ENCODE data around the gene PEX5L.
"Not testable (repeated sequence)": the region's sequence is repeated elsewhere in the genome, so short reads cannot be mapped to it uniquely, and the experiment has no call there.

Gene PEX5L

DNA sequence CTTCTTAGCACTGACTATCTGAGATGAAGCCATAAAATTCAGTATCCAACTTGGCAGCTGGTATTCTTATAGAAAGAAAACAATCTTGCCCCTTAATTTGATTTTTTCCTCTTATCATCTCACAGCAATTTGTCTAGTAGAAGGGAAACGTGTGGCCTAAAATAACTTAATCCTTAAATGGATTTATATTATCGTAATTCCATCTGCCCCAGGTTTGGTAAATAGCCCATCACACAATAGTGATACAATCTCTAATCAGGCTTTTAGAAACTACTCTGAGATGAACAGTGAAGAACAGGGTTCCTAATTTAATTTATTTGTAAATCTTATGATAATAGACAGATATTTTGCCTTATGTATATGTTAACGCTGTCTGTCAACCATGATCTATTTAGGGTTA lies 24.8 kb downstream of the PEX5L start:
- no peak for DNase-seq (ENCODE audit: low read depth in 2 of 2)

DNA sequence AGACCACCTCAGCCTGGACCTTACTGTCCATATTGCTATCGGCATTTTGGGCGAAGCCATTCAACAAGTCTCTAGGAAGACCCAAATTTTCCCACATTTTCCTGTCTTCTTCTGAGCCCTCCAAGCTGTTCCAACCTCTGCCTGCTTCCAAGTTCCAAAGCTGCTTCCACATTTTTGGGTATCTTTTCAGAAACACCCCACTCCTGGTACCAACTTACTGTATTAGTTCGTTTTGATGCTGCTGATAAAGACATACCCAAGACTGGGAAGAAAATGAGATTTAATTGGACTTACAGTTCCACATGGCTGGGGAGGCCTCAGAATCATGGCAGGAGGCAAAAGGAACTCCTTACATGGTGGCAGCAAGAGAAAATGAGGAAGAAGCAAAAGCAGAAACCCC lies 28.4 kb downstream of the PEX5L start:
- not testable (repeated sequence) for DNase-seq (ENCODE audit: low read depth in 2 of 2)

GRCh38 chr3:180004542-180004941 lies 32.2 kb downstream of the PEX5L start:
- DNase-seq (ENCODE audit: low read depth in 2 of 2) = no peak

DNA sequence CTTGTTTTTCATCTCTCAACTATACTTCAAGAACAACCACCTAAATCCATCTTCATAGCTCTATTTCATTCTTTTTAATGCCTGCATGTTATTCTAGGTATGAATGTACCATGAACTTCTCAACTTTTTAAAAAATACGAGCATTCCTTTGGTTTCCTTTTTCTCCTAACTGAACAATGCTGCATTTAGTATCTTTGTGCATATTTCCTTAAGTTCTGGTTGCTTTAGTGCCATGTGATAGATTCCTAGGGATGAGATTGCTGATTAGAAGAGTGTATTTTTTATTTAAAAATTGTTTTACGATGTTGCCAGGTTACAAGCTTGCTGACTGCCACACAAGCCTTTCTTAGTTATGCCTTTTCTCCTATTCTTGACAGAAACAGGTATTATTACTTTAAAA lies 34.7 kb downstream of the PEX5L start:
- DNase-seq (ENCODE audit: low read depth in 2 of 2) = no peak

DNA sequence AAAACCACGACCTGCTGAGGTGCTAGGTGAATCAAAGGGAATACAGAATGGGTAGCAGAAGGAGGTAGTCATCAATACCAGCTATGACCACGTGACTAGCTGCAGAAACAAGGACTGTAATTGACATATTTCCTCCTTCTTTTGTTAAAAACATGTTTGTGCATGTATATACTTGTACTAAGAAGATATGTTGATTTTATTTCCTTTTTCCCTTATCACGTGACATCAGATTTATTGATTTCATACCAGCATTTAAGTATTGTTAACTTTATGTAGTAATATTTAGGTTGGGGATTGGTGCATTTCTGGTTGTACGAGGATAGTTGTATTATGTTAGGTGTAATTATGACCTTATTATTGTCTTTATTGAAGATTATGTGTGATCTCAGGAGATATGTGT lies 36.2 kb downstream of the PEX5L start:
- DNase-seq (ENCODE audit: low read depth in 2 of 2) = no peak

GRCh38 chr3:179995406-179995805 lies 41.3 kb downstream of the PEX5L start:
- no peak for DNase-seq (ENCODE audit: low read depth in 2 of 2)

- DNase-seq (ENCODE audit: low read depth in 2 of 2) = no peak
Measured at GRCh38 chr3:179991883-179992282, 44.9 kb downstream of the PEX5L start.

- no peak for DNase-seq (ENCODE audit: low read depth in 2 of 2)
Measured at GRCh38 chr3:179991104-179991503, 45.6 kb downstream of the PEX5L start.

- no peak for DNase-seq (ENCODE audit: low read depth in 2 of 2)
Measured at GRCh38 chr3:179981646-179982045, 55.1 kb downstream of the PEX5L start.

GRCh38 chr3:179977356-179977755 lies 59.4 kb downstream of the PEX5L start:
- DNase-seq (ENCODE audit: low read depth in 2 of 2) = no peak

DNA sequence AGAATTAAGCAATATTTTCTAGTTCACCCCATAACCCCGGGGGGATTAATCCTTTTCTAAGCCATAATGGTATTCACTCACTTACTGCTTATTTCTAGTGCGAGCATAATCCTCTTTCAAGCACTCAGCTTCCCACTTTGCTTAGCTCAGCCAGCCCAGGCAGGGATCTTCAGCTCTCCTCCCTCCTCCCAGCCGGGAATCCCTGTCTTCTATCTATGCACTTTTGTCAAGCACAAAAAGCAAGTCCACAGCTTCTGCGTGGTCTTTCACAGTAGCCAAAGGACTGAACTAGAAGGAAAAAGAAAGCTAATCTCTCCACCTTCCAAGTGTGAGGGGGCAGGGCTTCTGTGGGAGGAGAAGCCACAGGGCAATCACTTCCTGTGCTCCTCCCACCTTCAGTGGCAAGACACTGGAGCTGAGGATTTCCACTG lies 62.8 kb downstream of the PEX5L start:
- no peak for DNase-seq (ENCODE audit: low read depth in 2 of 2)

DNA sequence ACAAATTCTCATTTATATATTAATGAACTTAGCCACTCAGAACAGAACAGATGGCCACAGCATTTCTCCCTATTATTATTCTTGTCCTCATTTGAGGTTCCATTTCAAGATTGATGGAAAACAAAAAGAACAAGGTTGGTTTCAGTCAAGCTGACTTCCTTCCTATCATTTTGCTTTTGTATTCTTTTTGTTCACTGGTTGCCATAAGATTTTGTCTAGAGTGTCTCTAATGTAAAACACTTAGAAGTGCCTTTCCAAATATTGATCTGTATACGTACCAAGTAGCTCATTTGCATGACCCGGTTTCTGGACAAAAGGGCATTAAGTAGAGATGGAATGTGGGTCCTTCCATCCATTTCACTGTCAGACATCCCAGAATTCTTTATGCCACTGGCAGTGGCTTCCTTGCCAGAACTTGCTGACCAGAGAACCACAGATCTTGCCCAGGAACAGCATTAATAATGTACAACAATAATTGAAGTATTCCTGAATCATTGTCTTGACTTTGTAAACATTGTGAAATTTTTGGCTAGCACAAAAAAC lies 63.8 kb downstream of the PEX5L start:
- DNase-seq (ENCODE audit: low read depth in 2 of 2) = no peak

- DNase-seq (ENCODE audit: low read depth in 2 of 2) = no peak
Measured at GRCh38 chr3:179971280-179971679, 65.5 kb downstream of the PEX5L start.

GRCh38 chr3:179970746-179971145 lies 66.0 kb downstream of the PEX5L start:
- no peak for DNase-seq (ENCODE audit: low read depth in 2 of 2)

GRCh38 chr3:179969525-179969924 lies 67.2 kb downstream of the PEX5L start:
- DNase-seq (ENCODE audit: low read depth in 2 of 2) = no peak

GRCh38 chr3:179967622-179968021 lies 69.1 kb downstream of the PEX5L start:
- DNase-seq (ENCODE audit: low read depth in 2 of 2) = no peak

- no peak for DNase-seq (ENCODE audit: low read depth in 2 of 2)
Measured at GRCh38 chr3:179964890-179965289, 71.8 kb downstream of the PEX5L start.

GRCh38 chr3:179962629-179963387 lies 73.9 kb downstream of the PEX5L start:
- no peak for DNase-seq (ENCODE audit: low read depth in 2 of 2)

DNA sequence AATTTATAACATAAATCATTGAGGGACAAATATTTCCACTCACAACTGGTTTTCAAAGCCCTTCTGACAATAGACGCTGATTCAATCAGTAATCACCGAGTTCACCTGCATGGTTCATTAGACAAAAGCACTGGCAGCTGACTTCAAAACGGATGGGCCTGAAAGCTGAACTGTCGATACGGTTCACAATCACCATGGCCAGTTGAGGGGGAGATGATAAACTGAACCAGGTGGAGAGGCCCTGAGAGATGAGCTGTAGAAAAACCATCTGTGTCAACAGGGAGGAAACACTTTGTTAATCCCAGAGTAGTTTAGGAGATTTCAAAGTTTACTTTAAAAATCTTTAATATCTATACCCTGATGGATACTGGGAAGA lies 75.0 kb downstream of the PEX5L start:
- DNase-seq (ENCODE audit: low read depth in 2 of 2) = no peak

GRCh38 chr3:179961071-179961702 lies 75.5 kb downstream of the PEX5L start:
- DNase-seq (ENCODE audit: low read depth in 2 of 2) = no peak

- DNase-seq (ENCODE audit: low read depth in 2 of 2) = no peak
Measured at GRCh38 chr3:179958759-179959158, 78.0 kb downstream of the PEX5L start.

- DNase-seq (ENCODE audit: low read depth in 2 of 2) = no peak
Measured at GRCh38 chr3:179958143-179958542, 78.6 kb downstream of the PEX5L start.

- no peak for DNase-seq (ENCODE audit: low read depth in 2 of 2)
Measured at GRCh38 chr3:179957264-179957845, 79.4 kb downstream of the PEX5L start.

All from stimulated activated CD8-positive, alpha-beta memory T cell treated with anti-CD3 and anti-CD28 coated beads, Interleukin-7, amount 100 ng/mL, for 1 hour (primary cell).